Calu3 (cell line): ENCODE measurements around the gene ZNF335. TPM values are rescaled to one million over a fixed set of nuclear protein-coding genes. Genes with fewer than 3 reads are reported as not detected.
A peak's percentile ranks its signal among the peaks of the same experiment; 100 is the strongest.
"Not testable (repeated sequence)": the region's sequence is repeated elsewhere in the genome, so short reads cannot be mapped to it uniquely, and the experiment has no call there.

Experiments used
- BruUV-seq: library from RNA; stranded (reverse); fragments of 400-500 nt; replicated peaks from 2 replicates; lab custom pipeline; 2021; lab: Mats Ljungman, UMichigan
- CTCF ChIA-PET: fragments of 300-600 bp; sonication (Branson Sonifier 250); formaldehyde crosslinking; loops from one replicate; lab custom pipeline; 2022; ENCODE audit warnings: antibody characterized with exemption; lab: Charles Lee
- DNase-seq: peaks from one replicate; pipeline ENCODE4 v3.0.0; 2022
- H3K27ac Mint-ChIP-seq: one replicate; pipeline ENCODE4 v1.8.0; 2022; ENCODE audit warnings: mixed read lengths; ENCODE audit not compliant: unreplicated experiment
- H3K27me3 Mint-ChIP-seq: one replicate; pipeline ENCODE4 v1.8.0; 2022; ENCODE audit warnings: mixed read lengths; ENCODE audit not compliant: unreplicated experiment
- H3K36me3 Mint-ChIP-seq: one replicate; pipeline ENCODE4 v1.8.0; 2022; ENCODE audit warnings: mild to moderate bottlenecking, moderate library complexity, mixed read lengths; ENCODE audit not compliant: insufficient read depth, unreplicated experiment
- H3K4me1 Mint-ChIP-seq: one replicate; pipeline ENCODE4 v1.8.0; 2022; ENCODE audit warnings: mild to moderate bottlenecking, low read depth, mixed read lengths; ENCODE audit not compliant: unreplicated experiment
- H3K4me3 Mint-ChIP-seq: one replicate; pipeline ENCODE4 v1.8.0; 2022; ENCODE audit warnings: mild to moderate bottlenecking, low read depth, moderate library complexity, mixed read lengths; ENCODE audit not compliant: unreplicated experiment
- H3K9me3 Mint-ChIP-seq: one replicate; pipeline ENCODE4 v1.8.0; 2022; ENCODE audit warnings: low read depth, mixed read lengths; ENCODE audit not compliant: unreplicated experiment
- intact Hi-C: fragments of 100-400 bp; cut with micrococcal nuclease; formaldehyde crosslinking; loops from one replicate; pipeline ENCODE4 v1.10.0; 2022; ENCODE audit not compliant: unreplicated experiment
- total RNA-seq: library from RNA; stranded (reverse); gene quantifications from 2 replicates; pipeline ENCODE4 v1.2.3, GENCODE V29; 2022
- TF ChIP-seq, protein P1 (sequence below): fragments of 200-600 bp; IDR thresholded peaks from one replicate; pipeline ENCODE4 v1.8.0; 2022; ENCODE audit warnings: antibody characterized with exemption; ENCODE audit not compliant: unreplicated experiment

ZNF335 gene
- total RNA-seq, 1 experiment from 2014 or later: 31.9 TPM

DNA sequence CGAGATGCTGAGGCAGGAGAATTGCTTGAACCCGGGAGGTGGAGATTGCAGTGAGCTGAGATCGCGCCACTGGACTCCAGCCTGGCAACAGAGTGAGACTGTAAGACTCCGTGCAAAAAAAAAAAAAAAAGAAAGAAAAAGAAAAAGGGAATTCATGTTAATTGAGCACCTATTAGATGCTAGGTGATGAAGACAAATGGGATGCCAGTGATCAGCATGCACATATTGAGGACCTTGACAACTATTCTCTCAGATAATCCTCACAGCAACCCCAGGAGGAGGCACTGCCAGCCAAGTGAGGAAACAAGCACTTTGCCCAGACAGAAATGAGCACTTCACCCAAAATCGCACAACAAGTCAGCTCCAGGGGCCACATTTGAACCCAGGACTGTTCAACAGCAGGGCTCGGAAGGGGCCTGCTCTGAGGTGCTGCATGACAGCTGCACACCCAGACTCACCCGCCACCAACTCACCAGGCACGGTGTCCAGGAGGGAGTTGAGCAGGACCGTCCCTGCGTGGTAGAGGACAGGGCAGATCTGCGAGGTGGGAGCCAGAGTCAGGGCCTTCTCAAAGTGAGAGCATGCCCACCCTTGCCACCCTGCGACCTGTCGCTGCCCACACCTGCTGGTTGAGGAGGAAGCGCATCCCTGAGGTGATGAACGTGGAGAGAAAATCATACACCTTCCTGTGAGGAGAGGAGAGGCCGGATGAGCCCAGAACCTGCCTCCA is 64.6 kb downstream of the ZNF335 start:
- no peak for DNase-seq
- intact Hi-C loops: no loop called here
- Mint-ChIP-seq H3K4me3 (no peak overlapping the region), H3K27ac (no peak overlapping the region), H3K9me3 (no peaks in the 10 kb centered on the region), H3K27me3 (peaks cover 25% of the 10 kb centered on the region), H3K36me3 (peaks cover 14% of the 10 kb centered on the region), H3K4me1 (peaks cover 18% of the 10 kb centered on the region)
- CTCF ChIA-PET: interaction anchor here (0.6 kb wide), 1 partner anchor 197 kb away, joined by 3 read pairs; no protein-coding TSS in a partner anchor
- BruUV-seq: no TSS peak
- TF ChIP-seq, protein P1, sequence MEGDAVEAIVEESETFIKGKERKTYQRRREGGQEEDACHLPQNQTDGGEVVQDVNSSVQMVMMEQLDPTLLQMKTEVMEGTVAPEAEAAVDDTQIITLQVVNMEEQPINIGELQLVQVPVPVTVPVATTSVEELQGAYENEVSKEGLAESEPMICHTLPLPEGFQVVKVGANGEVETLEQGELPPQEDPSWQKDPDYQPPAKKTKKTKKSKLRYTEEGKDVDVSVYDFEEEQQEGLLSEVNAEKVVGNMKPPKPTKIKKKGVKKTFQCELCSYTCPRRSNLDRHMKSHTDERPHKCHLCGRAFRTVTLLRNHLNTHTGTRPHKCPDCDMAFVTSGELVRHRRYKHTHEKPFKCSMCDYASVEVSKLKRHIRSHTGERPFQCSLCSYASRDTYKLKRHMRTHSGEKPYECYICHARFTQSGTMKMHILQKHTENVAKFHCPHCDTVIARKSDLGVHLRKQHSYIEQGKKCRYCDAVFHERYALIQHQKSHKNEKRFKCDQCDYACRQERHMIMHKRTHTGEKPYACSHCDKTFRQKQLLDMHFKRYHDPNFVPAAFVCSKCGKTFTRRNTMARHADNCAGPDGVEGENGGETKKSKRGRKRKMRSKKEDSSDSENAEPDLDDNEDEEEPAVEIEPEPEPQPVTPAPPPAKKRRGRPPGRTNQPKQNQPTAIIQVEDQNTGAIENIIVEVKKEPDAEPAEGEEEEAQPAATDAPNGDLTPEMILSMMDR: no peak

DNA sequence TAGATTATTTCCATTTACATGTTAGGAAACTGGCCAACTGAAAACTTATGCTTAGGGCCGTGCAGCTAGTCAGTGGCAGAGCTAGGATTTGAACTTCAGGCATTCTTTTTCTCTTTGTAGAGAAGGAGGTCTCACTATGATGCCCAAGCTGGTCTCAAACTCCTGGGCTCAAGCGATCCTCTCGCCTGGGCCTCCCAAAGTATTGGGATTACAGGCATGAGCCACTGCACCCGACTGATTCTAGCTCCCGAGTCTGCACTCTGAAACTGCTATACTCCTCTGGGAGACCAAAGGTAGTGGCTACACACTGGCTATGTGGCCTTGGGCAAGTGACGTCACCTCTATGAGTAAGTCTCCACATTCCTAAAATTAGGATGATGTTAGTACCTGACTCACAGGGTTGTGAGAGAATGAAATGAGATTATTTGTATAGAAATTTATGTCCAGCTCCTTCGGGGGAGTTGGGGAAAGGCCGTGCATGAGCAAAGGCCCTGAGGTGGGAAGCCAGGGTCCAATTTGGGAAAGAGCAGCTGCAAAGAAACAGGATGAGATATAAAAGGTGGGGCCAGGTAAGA is 66.4 kb downstream of the ZNF335 start:
- H3K27me3 Mint-ChIP-seq: peaks cover 7% of the 10 kb centered on the region
- BruUV-seq: no TSS peak
- no peaks in the 10 kb centered on the region for H3K9me3 Mint-ChIP-seq
- DNase-seq: peak; percentile 39
- H3K27ac Mint-ChIP-seq: no peak overlapping the region
- peaks cover 9% of the 10 kb centered on the region for H3K4me1 Mint-ChIP-seq
- CTCF ChIA-PET: interaction anchor here (0.7 to 1.3 kb wide), 4 partner anchors 13 to 64 kb away, joined by 3 read pairs; no protein-coding TSS in a partner anchor
- TF ChIP-seq, protein P1: no peak
- no peak overlapping the region for H3K4me3 Mint-ChIP-seq
- peaks cover under 1% of the 10 kb centered on the region for H3K36me3 Mint-ChIP-seq
- intact Hi-C loops: no loop called here

DNA sequence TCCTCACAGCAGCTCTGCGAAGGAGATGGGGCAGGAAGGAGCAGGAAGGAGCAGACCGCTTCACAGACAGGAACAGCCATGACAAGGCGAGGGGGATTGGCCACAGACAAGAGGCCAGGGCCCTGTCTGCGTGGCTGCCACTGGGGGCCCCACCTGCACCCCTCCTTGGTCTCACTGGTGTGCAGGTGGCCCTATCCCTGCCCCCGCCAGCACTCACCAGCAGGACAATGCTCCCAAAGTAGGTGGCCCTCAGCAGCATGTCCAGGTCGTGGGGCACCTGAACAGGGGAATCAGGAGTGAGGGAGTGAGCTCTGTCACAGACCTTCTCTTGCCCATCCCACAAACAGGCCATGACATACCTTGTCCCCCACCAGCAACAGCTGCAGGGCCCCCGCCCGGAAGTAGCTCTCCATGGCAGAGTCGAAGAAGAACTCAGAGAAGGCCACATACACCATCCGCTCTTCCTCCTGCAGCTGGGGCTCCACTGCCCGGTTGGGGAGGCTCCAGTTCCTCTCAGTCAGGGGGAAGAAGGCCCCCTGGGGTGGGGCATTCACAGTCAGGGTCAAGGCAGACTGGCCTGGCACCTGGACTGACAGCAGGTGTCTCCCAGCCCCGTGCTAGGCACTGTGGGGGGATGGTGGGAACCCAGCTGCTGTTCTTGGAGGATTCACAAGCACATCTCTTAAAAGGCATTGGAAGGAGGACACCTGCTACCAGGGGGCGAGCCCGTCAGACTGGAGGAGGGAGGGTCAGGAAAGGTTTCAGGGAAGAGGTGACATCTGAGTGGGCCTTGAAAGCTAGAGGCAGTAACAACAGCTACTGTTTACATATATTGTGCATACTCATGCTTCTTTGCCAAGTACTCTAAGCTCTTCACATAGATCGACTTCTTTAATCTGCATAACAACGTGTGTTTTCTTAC is 67.2 kb downstream of the ZNF335 start:
- Mint-ChIP-seq H3K4me3 (no peak overlapping the region), H3K9me3 (no peaks in the 10 kb centered on the region), H3K27ac (no peak overlapping the region), H3K27me3 (no peaks in the 10 kb centered on the region), H3K4me1 (peaks cover 9% of the 10 kb centered on the region), H3K36me3 (no peaks in the 10 kb centered on the region)
- DNase-seq: no peak
- no TSS peak for BruUV-seq
- CTCF ChIA-PET: interaction anchor here (0.7 to 1.3 kb wide), 5 partner anchors 12 to 65 kb away, joined by 3 read pairs; no protein-coding TSS in a partner anchor
- intact Hi-C loops: no loop called here
- TF ChIP-seq, protein P1: no peak

DNA sequence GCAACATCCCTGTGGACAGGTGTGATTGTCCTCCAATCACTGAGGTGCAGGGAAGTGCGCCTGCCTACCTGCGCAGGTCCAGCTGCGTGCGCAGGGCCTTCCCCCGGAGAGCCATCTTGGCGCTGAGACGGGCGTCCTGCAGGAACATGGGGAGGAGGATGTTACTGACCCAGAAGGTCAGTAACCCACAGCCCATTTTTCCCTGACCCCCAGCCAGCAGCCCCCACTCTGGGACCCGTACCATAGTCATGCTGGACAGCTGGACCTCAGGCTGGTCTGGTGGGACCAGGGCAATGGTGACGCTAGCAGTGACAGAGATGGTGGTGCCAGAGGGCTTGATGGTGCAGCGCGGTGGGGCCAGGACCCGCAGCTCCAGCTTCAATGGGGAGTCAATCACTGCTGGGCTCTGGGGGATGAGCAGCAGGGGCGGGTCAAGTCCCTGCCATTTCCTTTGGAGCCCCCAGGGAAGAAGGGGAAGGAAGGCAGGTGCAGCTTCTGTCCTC is 69.8 kb downstream of the ZNF335 start:
- CTCF ChIA-PET: interaction anchor here (0.6 to 0.8 kb wide), 2 partner anchors 11 to 63 kb away, joined by 3 to 5 read pairs; partner anchors contain the start of genes CTSA and NEURL2

DNA sequence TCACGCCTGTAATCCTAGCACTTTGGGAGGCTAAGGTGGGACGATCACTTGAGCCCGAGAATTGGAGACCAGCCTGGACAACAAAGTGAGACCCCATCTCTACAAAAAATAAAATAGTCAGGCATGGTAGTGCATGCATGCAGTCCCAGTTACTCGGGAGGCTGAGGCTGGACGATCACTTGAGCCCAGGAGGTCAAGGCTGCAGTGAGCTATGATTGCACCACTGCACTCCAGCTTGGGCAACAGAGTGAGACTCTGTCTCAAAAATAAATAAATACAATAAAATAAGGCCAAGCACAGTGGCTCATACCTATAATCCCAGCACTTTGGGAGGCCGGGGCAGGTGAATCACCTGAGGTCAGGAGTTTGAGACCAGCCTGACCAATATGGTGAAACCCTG is 70.7 kb downstream of the ZNF335 start:
- BruUV-seq, H3K4me1 Mint-ChIP-seq: not testable (repeated sequence)
- CTCF ChIA-PET: interaction anchor here (0.8 kb wide), 1 partner anchor 10 kb away, joined by 3 read pairs; the partner anchor contains the start of genes CTSA and NEURL2

More for the DNA sequence above, 69.8 kb downstream of the ZNF335 start:
- Mint-ChIP-seq H3K4me3 (no peak overlapping the region), H3K27me3 (no peaks in the 10 kb centered on the region), H3K4me1 (peaks cover 9% of the 10 kb centered on the region), H3K27ac (no peak overlapping the region), H3K36me3 (no peaks in the 10 kb centered on the region), H3K9me3 (no peaks in the 10 kb centered on the region)
- TF ChIP-seq, protein P1: no peak
- intact Hi-C loops: no loop called here
- DNase-seq: no peak
- no TSS peak for BruUV-seq

More for the DNA sequence above, 70.7 kb downstream of the ZNF335 start:
- H3K27me3 Mint-ChIP-seq, H3K9me3 Mint-ChIP-seq, DNase-seq, intact Hi-C loops, H3K36me3 Mint-ChIP-seq, H3K27ac Mint-ChIP-seq, H3K4me3 Mint-ChIP-seq: not testable (repeated sequence)
